Anterior cingulate cortex (tissue), 58 donors: ENCODE measurements around the gene GALNT1.

Source experiments
- DNase-seq, 58 donors: peaks; one replicate each; lab custom pipeline; 2025; lab: John Stamatoyannopoulos, UW

GALNT1 gene

GRCh38 chr18:35707674-35708073 lies 126.1 kb downstream of the GALNT1 start:
- DNase-seq, result peak in 8 of 58 donors; percentile 1 to 29 (median 8)

DNA sequence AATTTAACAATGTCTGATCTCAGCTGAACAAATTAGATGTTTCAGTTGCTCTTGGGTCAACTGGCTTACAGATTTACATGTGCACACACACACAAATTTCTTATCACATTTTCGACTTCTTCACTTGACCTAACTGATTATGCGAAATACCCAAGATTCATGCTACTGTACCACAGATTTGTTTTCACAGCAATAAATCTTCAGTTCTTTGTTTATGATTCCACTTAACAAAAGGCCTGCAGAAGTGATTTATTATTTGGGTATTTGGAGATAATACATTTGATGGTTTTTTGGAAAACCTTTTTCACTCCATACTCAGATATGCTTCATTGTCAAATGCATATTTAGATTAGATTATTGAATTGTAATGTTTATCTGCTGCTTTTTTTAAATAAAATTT lies 129.0 kb downstream of the GALNT1 start:
- DNase-seq, result no peak

GRCh38 chr18:35711227-35711626 lies 129.7 kb downstream of the GALNT1 start:
- DNase-seq, result no peak

GRCh38 chr18:35713545-35713944 lies 132.0 kb downstream of the GALNT1 start:
- no peak for DNase-seq

GRCh38 chr18:35714539-35714938 lies 133.0 kb downstream of the GALNT1 start:
- DNase-seq, result no peak

DNA sequence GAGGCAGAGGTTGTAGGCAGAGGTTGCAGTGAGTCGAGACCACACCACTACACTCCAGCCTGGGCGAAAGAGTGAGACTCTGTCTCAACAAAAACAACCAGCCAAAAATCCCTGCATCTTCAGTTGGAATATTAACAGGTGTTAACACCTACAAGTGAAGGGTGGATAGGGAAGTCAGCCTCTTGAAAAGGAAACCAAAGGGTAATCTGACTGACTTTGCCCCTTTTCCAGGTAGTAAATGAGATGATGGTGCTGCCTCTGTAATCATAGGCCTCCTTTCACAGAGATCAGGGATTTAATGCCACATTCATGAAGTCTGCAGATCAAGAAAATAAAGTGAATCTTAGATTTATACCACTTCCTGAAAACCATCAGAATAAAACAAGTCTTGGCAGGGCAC lies 133.6 kb downstream of the GALNT1 start:
- DNase-seq, result no peak

GRCh38 chr18:35716169-35716831 lies 134.8 kb downstream of the GALNT1 start:
- no peak for DNase-seq

- DNase-seq, result no peak
Observed at GRCh38 chr18:35717182-35717581, 135.6 kb downstream of the GALNT1 start.

DNA sequence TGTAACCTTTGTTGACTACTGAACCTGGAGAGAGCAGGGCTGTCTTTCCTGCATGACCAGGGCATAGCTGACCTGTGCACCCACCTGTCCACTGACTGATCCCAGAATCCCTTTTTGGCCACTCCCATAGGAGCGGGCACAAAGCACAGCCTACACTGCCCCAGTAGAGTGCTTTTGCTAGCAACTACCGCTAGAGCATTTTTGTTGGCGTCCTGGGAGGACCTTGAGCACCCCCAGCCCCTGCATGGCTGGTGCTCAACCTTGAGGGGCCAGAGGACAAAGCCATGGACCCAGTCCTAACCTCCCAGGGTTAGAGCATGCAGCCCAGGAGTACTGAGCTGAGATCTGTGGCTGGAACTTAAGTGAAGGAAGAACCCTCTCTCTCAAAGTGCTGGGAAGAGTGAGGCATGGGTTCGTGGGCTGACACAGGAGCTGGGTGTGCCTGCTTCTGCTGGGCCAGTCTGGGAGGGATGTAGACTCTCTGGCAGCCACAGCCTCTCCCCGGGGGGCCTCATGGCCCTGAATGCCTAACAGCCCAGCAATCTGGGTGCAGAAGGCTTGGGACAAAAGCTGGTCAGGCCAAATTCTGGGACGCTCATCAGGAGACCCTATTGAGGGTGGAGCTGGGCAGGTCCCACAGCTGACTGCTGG lies 140.0 kb downstream of the GALNT1 start:
- no peak for DNase-seq

DNA sequence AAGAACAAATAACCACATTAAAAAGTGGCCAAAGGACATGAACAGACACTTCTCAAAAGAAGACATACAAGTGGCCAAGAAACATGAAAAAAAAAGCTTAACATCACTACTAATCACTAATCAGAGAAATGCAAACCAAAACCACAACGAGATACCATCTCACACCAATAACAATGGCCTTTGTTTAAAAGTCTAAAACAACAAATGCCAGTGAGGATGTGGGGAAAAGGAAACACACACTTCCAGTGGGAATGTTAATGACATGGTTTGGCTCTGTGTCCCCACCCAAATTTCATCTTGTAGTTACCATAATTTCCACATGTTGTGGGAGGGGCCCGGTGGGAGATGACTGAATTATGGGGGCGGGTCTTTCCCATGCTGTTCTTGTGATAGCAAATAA lies 147.1 kb downstream of the GALNT1 start:
- DNase-seq, result no peak

- no peak for DNase-seq
Observed at GRCh38 chr18:35729991-35730668, 148.6 kb downstream of the GALNT1 start.

DNA sequence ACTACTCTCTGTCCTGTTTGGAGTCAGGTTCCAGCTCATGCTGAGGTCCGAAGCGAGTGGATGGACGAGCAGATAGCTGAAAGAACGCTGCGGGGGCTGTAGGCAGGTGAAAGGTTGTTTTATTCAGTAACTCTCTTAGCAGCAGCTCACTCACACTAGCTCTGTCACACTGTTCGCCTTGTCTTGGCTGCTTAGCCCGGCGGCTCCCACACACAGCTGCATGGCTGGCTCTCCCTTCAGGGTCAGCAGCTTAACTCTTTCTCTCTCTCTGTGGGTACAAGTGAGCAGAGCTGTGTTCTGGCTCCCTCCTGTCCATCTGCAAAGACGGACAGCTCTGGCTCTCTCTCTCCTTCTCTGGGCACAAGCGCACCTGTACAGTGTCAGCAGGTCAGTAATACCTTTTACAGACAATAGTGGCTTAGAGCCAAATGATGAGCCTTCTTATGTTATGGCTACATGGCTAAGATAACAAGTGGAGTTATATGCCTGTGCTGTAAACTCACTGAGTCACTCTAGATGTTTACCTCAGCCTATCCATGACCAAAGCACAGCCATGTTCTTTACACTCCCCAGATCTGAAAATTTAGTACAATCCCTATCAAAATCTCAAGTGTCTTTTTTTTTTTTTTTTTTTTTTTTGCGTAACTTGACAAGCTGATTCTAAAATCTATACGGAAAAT lies 149.3 kb downstream of the GALNT1 start:
- DNase-seq, result peak in 10 of 58 donors; percentile 1 to 19 (median 6)

DNA sequence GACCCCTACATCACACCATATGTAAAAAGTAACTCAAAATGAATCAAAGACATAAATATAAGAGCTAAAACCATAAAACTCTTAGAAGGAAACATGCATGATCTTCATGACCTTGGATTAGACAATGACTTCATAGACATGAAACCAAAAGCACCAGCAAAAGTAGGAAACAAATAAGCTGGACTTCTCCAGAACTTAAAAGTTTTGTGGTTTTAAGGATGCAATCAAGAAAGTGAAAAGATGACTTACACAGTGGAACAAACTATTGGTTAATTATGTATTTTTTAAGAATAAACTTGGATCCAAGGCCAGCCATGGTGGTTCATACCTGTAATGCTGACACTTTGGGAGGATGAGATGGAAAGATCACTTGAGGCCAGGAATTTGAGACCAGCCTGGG lies 150.2 kb downstream of the GALNT1 start:
- no peak for DNase-seq

GRCh38 chr18:35732162-35732561 lies 150.6 kb downstream of the GALNT1 start:
- no peak for DNase-seq

DNA sequence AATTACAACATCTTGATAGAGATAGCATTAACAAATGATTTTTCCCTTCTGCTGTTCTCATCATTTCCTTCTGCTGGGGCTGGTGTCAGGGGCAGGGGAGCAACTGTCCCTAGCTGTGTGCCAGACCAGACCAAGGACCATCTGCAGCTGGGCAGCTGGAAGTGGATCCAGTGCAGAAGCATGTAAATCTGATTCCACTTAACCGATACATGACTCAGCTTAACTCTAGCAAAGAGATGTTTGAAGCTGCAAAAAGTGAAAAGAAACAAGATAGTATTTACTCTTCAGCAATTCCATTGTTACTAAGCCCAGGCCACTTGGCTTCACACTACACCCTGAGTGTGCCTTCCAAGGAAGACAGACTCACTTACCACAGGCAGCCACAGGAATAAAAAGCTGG lies 151.1 kb downstream of the GALNT1 start:
- DNase-seq, result no peak

DNA sequence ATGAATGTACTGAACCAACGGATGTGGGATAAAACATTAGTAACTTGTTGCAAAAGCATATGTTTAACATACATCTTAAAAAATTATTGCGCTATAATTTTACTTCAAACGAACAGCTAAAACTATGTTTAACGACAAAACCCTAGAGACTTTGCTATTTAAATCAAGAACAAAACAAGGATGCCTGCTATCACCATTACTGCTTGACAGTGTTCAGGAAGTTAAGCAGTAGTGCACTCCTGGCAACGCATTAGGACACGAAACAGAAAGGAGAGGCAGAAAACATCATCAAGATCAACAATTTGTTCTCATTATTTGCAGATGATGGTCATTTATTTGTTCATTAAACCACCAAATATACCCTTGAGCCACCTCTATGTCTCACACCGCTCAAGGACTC lies 151.9 kb downstream of the GALNT1 start:
- DNase-seq, result no peak

DNA sequence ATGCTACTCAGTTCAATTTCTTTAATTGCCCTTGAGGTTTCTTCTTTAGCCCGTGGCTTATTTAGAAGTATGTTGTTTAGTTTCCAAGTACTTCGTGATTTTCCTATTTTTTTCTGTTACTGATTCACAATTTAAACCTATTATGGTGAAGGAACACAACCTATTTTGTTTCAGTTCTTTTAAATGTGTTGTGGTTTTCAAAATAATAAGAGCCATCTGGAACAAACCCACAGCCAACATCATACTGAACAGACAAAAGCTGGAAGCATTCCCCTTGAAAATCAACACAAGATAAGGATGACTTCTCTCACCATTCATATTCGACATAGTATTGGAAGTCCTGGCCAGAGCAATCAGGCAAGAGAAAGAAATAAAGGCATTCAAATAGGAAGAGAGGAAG lies 155.2 kb downstream of the GALNT1 start:
- no peak for DNase-seq

GRCh38 chr18:35739778-35740177 lies 158.2 kb downstream of the GALNT1 start:
- no peak for DNase-seq

GRCh38 chr18:35740656-35741055 lies 159.1 kb downstream of the GALNT1 start:
- DNase-seq, result no peak

DNA sequence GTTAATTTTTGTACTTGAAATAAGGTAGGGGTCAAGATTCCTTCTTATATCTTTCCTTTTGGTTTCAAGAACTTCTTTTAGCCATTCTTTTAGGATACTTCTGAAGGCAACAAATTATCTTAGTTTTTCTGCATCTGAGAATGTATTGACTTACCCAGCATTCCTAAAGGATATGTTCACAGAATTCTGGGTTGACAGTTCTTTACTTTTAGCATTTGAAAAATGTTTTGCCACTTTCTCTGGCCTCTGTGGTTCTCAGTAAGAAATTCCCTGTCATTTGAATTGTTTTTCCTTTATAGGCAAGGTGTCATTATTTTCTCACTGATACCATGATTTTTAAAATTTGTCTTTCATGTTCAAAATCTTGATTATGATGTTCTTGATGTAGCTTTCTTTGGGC lies 162.4 kb downstream of the GALNT1 start:
- no peak for DNase-seq

DNA sequence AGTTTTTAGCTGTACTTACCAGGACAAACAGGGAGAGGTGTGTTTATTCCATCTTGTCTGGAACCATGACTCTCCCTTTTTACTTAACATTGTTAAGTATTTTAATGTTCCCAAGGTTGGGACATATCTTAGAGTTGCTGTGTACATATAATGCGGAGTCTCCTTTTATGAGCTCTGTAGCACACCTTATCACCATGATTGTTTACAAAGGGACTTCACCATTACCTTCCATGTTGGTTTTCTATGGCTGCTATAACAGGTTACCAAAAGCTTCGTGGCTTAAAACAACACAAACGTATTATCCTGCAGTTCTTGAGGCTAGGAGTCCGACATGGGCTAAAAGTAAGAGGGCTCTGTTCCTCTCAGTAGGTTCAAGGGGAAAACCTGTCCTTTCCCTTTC lies 164.3 kb downstream of the GALNT1 start:
- DNase-seq, result no peak
